ENCODE data around the gene CBR1. TPM values are rescaled to one million over a fixed set of nuclear protein-coding genes. Genes with fewer than 3 reads are reported as not detected.

CBR1 gene
- total RNA-seq, 1 donor from 2014 or later, result 10.0 TPM

DNA sequence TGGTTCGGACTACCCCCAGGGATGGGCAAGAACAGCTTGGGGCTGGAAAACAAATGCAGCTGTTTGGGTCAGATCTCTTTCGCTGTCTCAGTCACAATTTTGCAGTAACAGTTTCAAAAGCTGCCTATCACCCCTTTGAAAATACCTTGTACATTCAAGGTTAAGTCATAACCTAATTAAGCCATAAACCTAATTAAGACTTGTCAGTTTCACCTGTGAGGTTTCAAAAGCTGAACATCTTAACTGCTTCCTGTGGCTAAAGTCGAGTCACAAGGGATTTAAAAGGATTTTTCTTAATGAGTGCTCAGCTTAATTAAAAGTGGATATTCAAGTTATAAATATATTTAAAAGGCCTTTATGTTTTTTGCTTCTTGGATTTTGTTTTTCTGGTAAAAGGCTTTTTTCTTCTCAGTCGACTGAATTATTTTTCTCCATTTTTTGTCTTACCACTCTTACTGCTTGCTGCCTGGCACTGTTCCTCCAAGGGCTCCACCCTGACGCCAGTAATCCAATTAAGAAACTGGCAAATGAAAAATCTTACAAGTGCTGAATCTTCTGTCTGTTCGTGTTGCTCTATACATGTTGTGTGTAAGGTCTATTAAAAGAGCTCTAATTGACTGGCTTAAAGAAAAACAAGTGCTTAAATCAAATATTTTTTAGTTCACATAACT is 31.3 kb downstream of the CBR1 start:
- no peak overlapping the region for H3K27ac Mint-ChIP-seq
- peaks cover 23% of the 10 kb centered on the region for H3K27me3 Mint-ChIP-seq (ENCODE audit: low read depth)
- TF ChIP-seq, protein P1, sequence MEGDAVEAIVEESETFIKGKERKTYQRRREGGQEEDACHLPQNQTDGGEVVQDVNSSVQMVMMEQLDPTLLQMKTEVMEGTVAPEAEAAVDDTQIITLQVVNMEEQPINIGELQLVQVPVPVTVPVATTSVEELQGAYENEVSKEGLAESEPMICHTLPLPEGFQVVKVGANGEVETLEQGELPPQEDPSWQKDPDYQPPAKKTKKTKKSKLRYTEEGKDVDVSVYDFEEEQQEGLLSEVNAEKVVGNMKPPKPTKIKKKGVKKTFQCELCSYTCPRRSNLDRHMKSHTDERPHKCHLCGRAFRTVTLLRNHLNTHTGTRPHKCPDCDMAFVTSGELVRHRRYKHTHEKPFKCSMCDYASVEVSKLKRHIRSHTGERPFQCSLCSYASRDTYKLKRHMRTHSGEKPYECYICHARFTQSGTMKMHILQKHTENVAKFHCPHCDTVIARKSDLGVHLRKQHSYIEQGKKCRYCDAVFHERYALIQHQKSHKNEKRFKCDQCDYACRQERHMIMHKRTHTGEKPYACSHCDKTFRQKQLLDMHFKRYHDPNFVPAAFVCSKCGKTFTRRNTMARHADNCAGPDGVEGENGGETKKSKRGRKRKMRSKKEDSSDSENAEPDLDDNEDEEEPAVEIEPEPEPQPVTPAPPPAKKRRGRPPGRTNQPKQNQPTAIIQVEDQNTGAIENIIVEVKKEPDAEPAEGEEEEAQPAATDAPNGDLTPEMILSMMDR (IDR thresholded peaks at IDR 0.05; ENCODE audit: unreplicated experiment), result no peak
- DNase-seq (ENCODE audit: low spot score in 2 of 2, unreplicated experiment in 2 of 2), result no peak
- H3K4me1 Mint-ChIP-seq, result no peaks in the 10 kb centered on the region
- peaks cover 4% of the 10 kb centered on the region for H3K36me3 Mint-ChIP-seq
- H3K9me3 Mint-ChIP-seq, result peaks cover 18% of the 10 kb centered on the region
- no peak overlapping the region for H3K4me3 Mint-ChIP-seq

GRCh38 chr21:36103434-36103833 is 33.6 kb downstream of the CBR1 start:
- TF ChIP-seq, protein P1 (IDR thresholded peaks at IDR 0.05; ENCODE audit: unreplicated experiment), result no peak
- Mint-ChIP-seq H3K36me3 (peaks cover 4% of the 10 kb centered on the region), H3K27ac (no peak overlapping the region), H3K4me1 (no peaks in the 10 kb centered on the region), H3K27me3 (ENCODE audit: low read depth) (peaks cover 23% of the 10 kb centered on the region), H3K9me3 (peaks cover 18% of the 10 kb centered on the region), H3K4me3 (no peak overlapping the region)
- DNase-seq (ENCODE audit: low spot score in 2 of 2, unreplicated experiment in 2 of 2), result no peak

GRCh38 chr21:36104317-36105300 is 34.8 kb downstream of the CBR1 start:
- no peak for DNase-seq (ENCODE audit: low spot score in 2 of 2, unreplicated experiment in 2 of 2)
- H3K4me1 Mint-ChIP-seq, result no peaks in the 10 kb centered on the region
- peaks cover 4% of the 10 kb centered on the region for H3K36me3 Mint-ChIP-seq
- peaks cover 18% of the 10 kb centered on the region for H3K9me3 Mint-ChIP-seq
- no peak overlapping the region for H3K27ac Mint-ChIP-seq
- peaks cover 23% of the 10 kb centered on the region for H3K27me3 Mint-ChIP-seq (ENCODE audit: low read depth)
- TF ChIP-seq, protein P1 (IDR thresholded peaks at IDR 0.05; ENCODE audit: unreplicated experiment), result no peak
- H3K4me3 Mint-ChIP-seq, result no peak overlapping the region

DNA sequence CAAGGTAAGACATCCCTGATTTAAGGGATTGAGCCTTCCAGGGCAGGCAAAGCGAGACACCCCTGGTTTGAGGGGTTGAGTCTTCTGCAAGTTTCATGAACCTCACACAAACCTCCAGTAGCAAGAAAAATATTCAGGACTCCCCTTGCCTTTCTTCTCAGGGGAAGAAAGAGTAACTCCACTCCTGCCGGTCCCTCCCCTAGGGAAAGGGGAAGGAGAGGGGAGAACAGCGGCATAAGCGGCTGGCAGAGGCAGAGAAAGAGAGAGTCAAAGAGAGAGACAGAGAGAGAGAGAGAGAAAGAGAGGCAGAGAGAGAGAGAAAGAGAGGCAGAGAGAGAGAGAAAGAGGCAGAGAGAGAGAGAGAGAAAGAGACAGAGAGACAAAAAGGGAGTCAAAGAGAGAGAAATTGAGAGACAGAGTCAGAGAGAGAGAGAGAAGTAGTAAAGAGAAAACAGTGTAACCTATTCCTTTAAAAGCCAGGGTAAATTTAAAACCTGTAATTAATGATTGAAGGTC is 35.6 kb downstream of the CBR1 start:
- TF ChIP-seq, protein P1 (IDR thresholded peaks at IDR 0.05; ENCODE audit: unreplicated experiment), result no peak
- Mint-ChIP-seq H3K9me3 (peaks cover 18% of the 10 kb centered on the region), H3K27me3 (ENCODE audit: low read depth) (peaks cover 18% of the 10 kb centered on the region), H3K27ac (no peak overlapping the region), H3K36me3 (peaks cover 4% of the 10 kb centered on the region), H3K4me1 (no peaks in the 10 kb centered on the region), H3K4me3 (no peak overlapping the region)
- DNase-seq (ENCODE audit: low spot score in 2 of 2, unreplicated experiment in 2 of 2), result no peak

DNA sequence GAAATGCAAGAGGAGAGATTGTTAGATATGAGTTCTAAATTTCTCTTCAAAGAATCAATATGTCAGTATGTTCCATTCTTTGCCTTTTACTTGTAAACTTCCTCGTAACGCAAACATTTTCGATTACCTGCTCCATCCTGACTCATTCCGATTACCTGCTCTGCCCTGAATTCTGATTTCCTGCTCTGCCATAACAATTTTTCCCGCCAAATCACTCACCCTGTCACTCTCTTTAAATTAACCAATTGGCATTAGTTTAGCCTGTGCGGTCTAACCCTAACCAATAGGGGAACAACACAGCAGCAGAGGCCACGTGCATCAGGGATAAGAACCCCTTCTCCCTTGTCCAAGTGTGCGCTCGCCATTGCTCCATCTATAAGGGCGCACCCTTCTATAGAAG is 40.0 kb downstream of the CBR1 start:
- TF ChIP-seq, protein P1 (IDR thresholded peaks at IDR 0.05; ENCODE audit: unreplicated experiment), result no peak
- Mint-ChIP-seq H3K36me3 (no peaks in the 10 kb centered on the region), H3K27me3 (ENCODE audit: low read depth) (peaks cover 9% of the 10 kb centered on the region), H3K27ac (no peak overlapping the region), H3K9me3 (no peaks in the 10 kb centered on the region), H3K4me3 (no peak overlapping the region), H3K4me1 (peaks cover 9% of the 10 kb centered on the region)
- no peak for DNase-seq (ENCODE audit: low spot score in 2 of 2, unreplicated experiment in 2 of 2)

Measured in mesothelial cell of epicardium (in vitro differentiated cells).